DND-41 (cell line): ENCODE results near the gene CELSR1.
A peak's percentile ranks its signal among the peaks of the same experiment; 100 is the strongest.

Experiments
- ATAC-seq: fragments of 200-7000 bp; cut with Tn5 transposase; 3 replicates; pipeline ENCODE4 v1.9.1; 2021; ENCODE audit warnings: low read depth; ENCODE audit not compliant: insufficient read depth
- DNase-seq: peaks from one replicate; pipeline ENCODE4 v3.0.0-alpha.2; 2020
- H2AFZ ChIP-seq: 2 replicates; pipeline ENCODE4 v1.6.0; 2012; ENCODE audit warnings: low read depth, low read length
- H3K27ac ChIP-seq: 2 replicates; pipeline ENCODE4 v1.5.1; 2012; ENCODE audit warnings: low read length, inconsistent platforms
- H3K27me3 ChIP-seq: fragments of 200-600 bp; sonication (generic); 2 replicates; pipeline ENCODE4 v1.6.0; 2012; ENCODE audit warnings: low read length, mild to moderate bottlenecking, inconsistent platforms; ENCODE audit not compliant: insufficient read depth, poor library complexity
- H3K36me3 ChIP-seq: 2 replicates; pipeline ENCODE4 v1.5.1; 2012; ENCODE audit warnings: low read length, inconsistent platforms; ENCODE audit not compliant: insufficient read depth
- H3K4me1 ChIP-seq: 2 replicates; pipeline ENCODE4 v1.5.1; 2012; ENCODE audit warnings: mild to moderate bottlenecking, low read length; ENCODE audit not compliant: insufficient read depth
- H3K4me2 ChIP-seq: 2 replicates; pipeline ENCODE4 v1.6.0; 2012; ENCODE audit warnings: mild to moderate bottlenecking, moderate library complexity, low read length, inconsistent platforms; ENCODE audit not compliant: insufficient read depth
- H3K4me3 ChIP-seq, 2 experiments: fragments of 200-600 bp in 1 of 2; shearing (Covaris generic) in 1 of 2; 2 replicates each; pipeline ENCODE4 v1.5.1; 2012 to 2016; ENCODE audit warnings: inconsistent platforms in 2 of 2, low read length in 2 of 2, mild to moderate bottlenecking in 2 of 2, low read depth in 1 of 2, moderate library complexity in 1 of 2
- H3K79me2 ChIP-seq: 2 replicates; pipeline ENCODE4 v1.6.0; 2012; ENCODE audit warnings: low read length, inconsistent platforms; ENCODE audit not compliant: insufficient read depth
- H3K9ac ChIP-seq: 2 replicates; pipeline ENCODE4 v1.6.0; 2012; ENCODE audit warnings: low read depth, mild to moderate bottlenecking, inconsistent platforms, low read length, moderate library complexity
- H3K9me3 ChIP-seq: 2 replicates; pipeline ENCODE4 v1.5.1; 2012; ENCODE audit warnings: low read length, moderate library complexity, mild to moderate bottlenecking, inconsistent platforms; ENCODE audit not compliant: insufficient read depth, severe bottlenecking
- H4K20me1 ChIP-seq: 2 replicates; pipeline ENCODE4 v1.6.0; 2012; ENCODE audit warnings: low read length; ENCODE audit not compliant: insufficient read depth
- CTCF ChIP-seq: IDR thresholded peaks from 2 replicates; pipeline ENCODE4 v1.5.1; 2012; ENCODE audit warnings: borderline replicate concordance, low read length, moderate library complexity, mild to moderate bottlenecking; ENCODE audit not compliant: poor library complexity, severe bottlenecking; ENCODE audit errors: extremely low read depth
- EZH2 ChIP-seq: IDR thresholded peaks from 3 replicates; pipeline ENCODE4 v1.6.1; 2012; ENCODE audit warnings: borderline replicate concordance, low read depth, mild to moderate bottlenecking, moderate library complexity, low read length, inconsistent platforms; ENCODE audit not compliant: severe bottlenecking

Gene CELSR1

GRCh38 chr22:46578251-46578823 lies 40.9 kb upstream of the CELSR1 start:
- Histone ChIP-seq H3K4me2 (peak overlapping the region; percentile 77), H3K9ac (peak overlapping the region; percentile 95), H4K20me1 (peaks cover 49% of the 10 kb centered on the region), H3K79me2 (peaks cover 61% of the 10 kb centered on the region), H3K27me3 (no peaks in the 10 kb centered on the region), H3K4me1 (peaks cover 58% of the 10 kb centered on the region), H3K36me3 (peaks cover 23% of the 10 kb centered on the region; the same call in 1 of the 2 replicates), H3K4me3 (peak overlapping the region; percentile 89 to 92), H2AFZ (no peak overlapping the region), H3K9me3 (no peaks in the 10 kb centered on the region), H3K27ac (peak overlapping the region; percentile 72)
- no peak for TF ChIP-seq EZH2
- TF ChIP-seq CTCF, result no peak
- ATAC-seq (peak; percentile 30), DNase-seq (no peak)

DNA sequence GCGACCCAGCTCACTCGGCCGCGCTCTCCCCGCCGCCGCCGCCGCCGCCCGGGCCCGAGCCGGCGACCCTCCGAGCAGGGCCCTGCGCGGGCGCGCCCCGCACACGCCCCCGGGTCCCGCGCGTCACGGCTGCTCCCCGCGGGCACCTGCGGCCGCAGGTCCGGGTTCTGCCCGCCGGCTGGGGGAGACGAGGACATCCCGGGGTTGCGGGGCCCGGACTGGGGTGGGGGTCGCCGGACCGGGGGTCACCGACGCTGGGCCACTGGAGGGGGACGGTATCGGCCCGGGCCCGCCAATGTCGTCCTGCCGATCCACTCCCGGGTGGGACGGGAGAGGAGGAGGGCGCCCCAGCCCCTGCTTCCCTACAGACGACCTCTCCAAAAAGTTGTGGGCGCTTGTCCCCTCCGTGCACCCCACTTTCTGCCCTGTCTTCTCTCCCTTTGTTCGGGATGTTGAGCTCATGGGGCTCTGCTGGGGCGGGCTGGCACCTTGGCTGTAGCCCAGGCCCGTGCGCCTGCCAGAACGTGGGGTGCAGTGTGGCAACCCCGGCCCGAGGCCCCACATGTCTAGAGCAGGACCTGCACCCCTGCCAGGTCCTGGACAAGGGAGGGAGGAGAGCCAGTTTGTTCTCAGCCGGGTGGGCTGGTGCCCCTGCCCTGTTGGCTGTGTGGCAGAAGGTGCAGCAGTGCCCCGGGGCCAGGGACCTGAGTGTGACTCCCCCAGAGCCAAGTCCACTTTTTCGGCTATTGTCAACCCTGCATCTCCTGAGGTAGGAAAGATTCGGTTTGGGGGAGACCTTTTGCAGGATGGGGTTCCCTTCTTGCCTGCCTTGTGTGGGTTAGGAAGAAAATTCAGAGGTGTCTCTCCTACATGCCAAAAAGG lies 40.2 kb upstream of the CELSR1 start:
- Histone ChIP-seq H3K27ac (peak overlapping the region; percentile 72), H3K9ac (peak overlapping the region; percentile 95), H3K4me3 (peak overlapping the region; percentile 89 to 92), H3K4me1 (peaks cover 57% of the 10 kb centered on the region), H3K27me3 (no peaks in the 10 kb centered on the region), H3K4me2 (peak overlapping the region; percentile 77), H4K20me1 (peaks cover 45% of the 10 kb centered on the region), H3K36me3 (peaks cover 21% of the 10 kb centered on the region; the same call in 1 of the 2 replicates), H2AFZ (peak overlapping the region; percentile 7; the same call in 1 of the 2 replicates), H3K79me2 (peaks cover 54% of the 10 kb centered on the region), H3K9me3 (no peaks in the 10 kb centered on the region)
- ATAC-seq, result peak; percentile 29
- TF ChIP-seq EZH2 (no peak), CTCF (no peak)
- DNase-seq, result no peak

DNA sequence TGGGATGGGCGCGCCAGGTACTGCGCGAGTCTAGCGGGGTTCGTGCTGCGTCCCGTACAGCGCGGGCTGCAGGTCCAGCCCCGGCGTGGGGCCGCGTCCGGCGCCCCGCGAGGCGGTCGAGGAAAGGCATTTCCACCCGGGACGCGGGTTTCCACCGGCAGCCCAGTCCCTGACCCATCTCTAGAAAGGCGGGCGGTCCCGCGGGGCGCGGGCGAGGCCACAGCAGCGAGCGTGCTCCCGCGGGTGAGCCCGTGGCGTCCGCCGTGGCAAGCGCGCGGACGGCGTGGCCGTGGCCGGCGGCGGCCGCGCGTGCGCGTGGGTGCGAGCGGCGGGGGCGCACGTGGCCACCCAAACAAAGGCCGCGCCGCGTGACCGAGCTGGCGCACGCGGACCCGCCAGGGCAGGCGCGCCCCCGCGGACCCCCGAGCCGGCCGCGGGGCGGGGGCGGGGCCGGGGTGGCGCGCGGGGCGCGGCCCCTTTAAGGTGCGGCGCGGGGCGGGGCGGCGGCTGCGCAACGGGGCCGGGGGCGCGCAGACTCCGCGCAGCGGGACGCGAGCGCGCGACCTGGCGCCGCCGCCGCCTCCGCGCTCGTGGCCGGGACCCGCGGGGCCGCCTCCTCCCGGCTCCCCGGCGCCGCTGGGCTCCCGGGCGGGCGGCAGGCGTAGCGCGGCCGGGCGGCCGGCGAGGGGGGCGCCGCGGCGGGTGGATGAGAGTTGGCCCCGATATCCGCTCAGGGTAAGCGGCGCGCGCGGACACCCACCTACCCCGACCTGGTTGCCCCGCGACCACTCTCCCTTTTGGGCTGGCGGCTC lies 39.3 kb upstream of the CELSR1 start:
- ATAC-seq (peak; percentile 30), DNase-seq (peak; percentile 70)
- Histone ChIP-seq H3K4me2 (peak overlapping the region; percentile 77), H3K36me3 (peaks cover 16% of the 10 kb centered on the region; the same call in 1 of the 2 replicates), H3K9ac (peak overlapping the region; percentile 95), H3K9me3 (peaks cover 5% of the 10 kb centered on the region), H3K4me3 (peak overlapping the region in 1 of 2 experiments; percentile 92; a peak in 3 of 4 replicates), H4K20me1 (peaks cover 37% of the 10 kb centered on the region), H3K4me1 (peaks cover 52% of the 10 kb centered on the region), H3K27me3 (no peaks in the 10 kb centered on the region), H3K27ac (peak overlapping the region; percentile 72), H2AFZ (peak overlapping the region; percentile 81), H3K79me2 (peaks cover 45% of the 10 kb centered on the region)
- TF ChIP-seq EZH2 (no peak), CTCF (no peak)
